Sigmoid colon (tissue), 7 donors: ENCODE data around the gene GNAI3. TPM values are rescaled to one million over a fixed set of nuclear protein-coding genes. Genes with fewer than 3 reads are reported as not detected.

Experiments used
- DNase-seq: peaks from one replicate; pipeline ENCODE4 v3.0.0-alpha.2; 2019
- H3K27ac ChIP-seq, 4 donors: fragments of 200-600 bp; sonication (generic); one replicate each; pipeline ENCODE4 v1.5.1; 2016 to 2019; ENCODE audit warnings: mild to moderate bottlenecking in 1 of 4
- H3K27me3 ChIP-seq, 3 donors: fragments of 200-600 bp; sonication (generic); one replicate each; pipeline ENCODE4 v1.5.1; 2019; ENCODE audit warnings: mild to moderate bottlenecking in 1 of 3
- H3K36me3 ChIP-seq, 4 donors: fragments of 200-600 bp; sonication (generic); one replicate each; pipeline ENCODE4 v1.5.1; 2016 to 2019
- H3K4me1 ChIP-seq, 4 donors: fragments of 200-600 bp; sonication (generic); one replicate each; pipeline ENCODE4 v1.5.1; 2017 to 2019
- H3K4me3 ChIP-seq, 4 donors: fragments of 200-600 bp; sonication (generic); one replicate each; pipeline ENCODE4 v1.5.1; 2017 to 2019; ENCODE audit warnings: mild to moderate bottlenecking in 2 of 4, moderate library complexity in 1 of 4
- H3K9me3 ChIP-seq, 4 donors: fragments of 200-600 bp in 3 of 4; sonication (generic) in 3 of 4; one replicate each; pipeline versions ENCODE4 v1.5.1 to v1.6.1; 2013 to 2019
- EP300 ChIP-seq, 4 donors: sonication (generic); formaldehyde crosslinking; IDR thresholded peaks; one replicate each; pipeline ENCODE4 v1.6.1; 2017; ENCODE audit warnings: antibody characterized with exemption in 4 of 4
- POLR2A ChIP-seq, 2 donors: fragments of 450-650 bp; IDR thresholded peaks; one replicate each; pipeline ENCODE4 v1.6.1; 2016; ENCODE audit warnings: antibody characterized with exemption in 2 of 2, mild to moderate bottlenecking in 2 of 2, moderate library complexity in 2 of 2
- POLR2AphosphoS5 ChIP-seq, 4 donors: sonication (generic); formaldehyde crosslinking; IDR thresholded peaks; one replicate each; pipeline ENCODE4 v1.6.1; 2017; ENCODE audit warnings: antibody characterized with exemption in 4 of 4
- WGBS, 2 donors: extraction: QIAGEN DNeasy Blood & Tissue Kit; methylation state at CpG; one replicate each; pipeline ENCODE4 v1.1.7; 2013; 5-methylcytosine and 5-hydroxymethylcytosine counted together
- intact Hi-C: fragments of 100-400 bp; cut with DNase I; formaldehyde crosslinking; loops from one replicate; pipeline ENCODE4 v1.15.1; 2023
- polyA plus RNA-seq, 3 donors: library from polyadenylated mRNA; stranded (reverse); fragments of 200-250 nt; gene quantifications; one replicate each; pipeline ENCODE4 v1.2.3, GENCODE V29; 2013
- total RNA-seq, 4 donors: library from RNA; depleted of rRNA; stranded (reverse); fragments of >200 nt; gene quantifications; one replicate each; pipeline ENCODE4 v1.1.0, GENCODE V29; 2016
- TF ChIP-seq, protein P1 (sequence below), 4 experiments: fragments of 450-650 bp in 3 of 4; fragments of 200-600 bp in 1 of 4; IDR thresholded peaks; one replicate each; pipeline ENCODE4 v1.5.1; 2016 to 2019; ENCODE audit warnings: antibody characterized with exemption in 4 of 4, mild to moderate bottlenecking in 3 of 4, moderate library complexity in 2 of 4
- donor health status: healthy with polysubstance abuse.
- donor health status: Bipolar disorder and iron deficiency.
- donor health status: healthy.

The GNAI3 gene
- total and polyA plus RNA-seq, 7 donors, result 4.2 to 6.4 (median 5.7) TPM

DNA sequence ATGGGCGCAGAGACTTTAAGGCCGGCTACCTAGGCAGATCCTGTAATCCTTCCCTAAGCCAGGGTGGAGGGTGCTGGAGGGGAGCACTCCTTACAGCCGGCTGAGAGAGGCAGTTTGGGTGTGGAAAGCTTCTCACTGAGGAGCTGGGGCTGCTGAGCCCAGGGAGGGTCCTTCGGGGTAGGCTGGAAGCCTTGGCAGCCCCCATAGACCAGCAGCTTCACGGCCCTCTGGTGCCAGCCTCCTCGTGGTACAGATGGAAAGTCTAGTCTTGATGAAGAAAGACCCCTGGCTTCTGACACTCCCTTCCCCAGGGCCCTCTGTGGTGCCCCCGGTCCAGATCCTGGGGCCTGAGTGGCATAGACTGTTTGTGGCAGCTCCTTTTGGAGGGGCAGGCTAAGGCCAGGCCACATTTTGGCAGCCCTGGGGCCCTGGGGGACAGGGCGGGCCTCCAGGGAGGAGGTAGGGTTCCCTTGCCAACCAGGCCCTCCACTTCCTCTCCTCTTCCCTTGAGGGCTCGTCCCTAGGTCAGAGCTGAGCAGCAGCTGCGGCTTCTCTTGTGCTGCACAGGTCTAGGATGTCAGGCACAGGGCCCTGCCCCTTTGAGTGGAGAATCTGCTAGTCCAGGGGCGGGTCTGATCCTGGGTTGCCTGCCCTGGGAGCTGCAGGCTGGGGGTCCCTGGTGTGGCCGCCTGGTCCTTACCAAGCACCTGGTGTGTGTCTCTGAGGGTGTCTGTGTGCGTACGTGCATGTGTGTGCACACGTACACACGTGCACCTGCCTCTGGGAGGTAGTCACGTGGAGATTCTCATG is 76.0 kb downstream of the GNAI3 start:
- H3K9me3 ChIP-seq, result no peaks in the 10 kb centered on the region
- 62 to 85% methylated on average over 17 of the region's 17 CpGs for WGBS, 2 donors
- no peaks in the 10 kb centered on the region for H3K27me3 ChIP-seq
- H3K4me1 ChIP-seq, result peaks cover 0 to 47% (median 37%) of the 10 kb centered on the region in 4 donors
- H3K27ac ChIP-seq, result peak overlapping the region; percentile 0 to 38 (median 29)
- H3K4me3 ChIP-seq, result no peak overlapping the region
- no peak for DNase-seq
- H3K36me3 ChIP-seq, result peaks cover 11 to 33% (median 23%) of the 10 kb centered on the region in 4 donors
- intact Hi-C loops, result no loop called here
- TF ChIP-seq POLR2A (IDR thresholded peaks at IDR 0.05) (no peak), EP300 (IDR thresholded peaks at IDR 0.05) (no peak), POLR2AphosphoS5 (IDR thresholded peaks at IDR 0.05) (no peak)
- TF ChIP-seq, protein P1, sequence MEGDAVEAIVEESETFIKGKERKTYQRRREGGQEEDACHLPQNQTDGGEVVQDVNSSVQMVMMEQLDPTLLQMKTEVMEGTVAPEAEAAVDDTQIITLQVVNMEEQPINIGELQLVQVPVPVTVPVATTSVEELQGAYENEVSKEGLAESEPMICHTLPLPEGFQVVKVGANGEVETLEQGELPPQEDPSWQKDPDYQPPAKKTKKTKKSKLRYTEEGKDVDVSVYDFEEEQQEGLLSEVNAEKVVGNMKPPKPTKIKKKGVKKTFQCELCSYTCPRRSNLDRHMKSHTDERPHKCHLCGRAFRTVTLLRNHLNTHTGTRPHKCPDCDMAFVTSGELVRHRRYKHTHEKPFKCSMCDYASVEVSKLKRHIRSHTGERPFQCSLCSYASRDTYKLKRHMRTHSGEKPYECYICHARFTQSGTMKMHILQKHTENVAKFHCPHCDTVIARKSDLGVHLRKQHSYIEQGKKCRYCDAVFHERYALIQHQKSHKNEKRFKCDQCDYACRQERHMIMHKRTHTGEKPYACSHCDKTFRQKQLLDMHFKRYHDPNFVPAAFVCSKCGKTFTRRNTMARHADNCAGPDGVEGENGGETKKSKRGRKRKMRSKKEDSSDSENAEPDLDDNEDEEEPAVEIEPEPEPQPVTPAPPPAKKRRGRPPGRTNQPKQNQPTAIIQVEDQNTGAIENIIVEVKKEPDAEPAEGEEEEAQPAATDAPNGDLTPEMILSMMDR (IDR thresholded peaks at IDR 0.05), result no peak

DNA sequence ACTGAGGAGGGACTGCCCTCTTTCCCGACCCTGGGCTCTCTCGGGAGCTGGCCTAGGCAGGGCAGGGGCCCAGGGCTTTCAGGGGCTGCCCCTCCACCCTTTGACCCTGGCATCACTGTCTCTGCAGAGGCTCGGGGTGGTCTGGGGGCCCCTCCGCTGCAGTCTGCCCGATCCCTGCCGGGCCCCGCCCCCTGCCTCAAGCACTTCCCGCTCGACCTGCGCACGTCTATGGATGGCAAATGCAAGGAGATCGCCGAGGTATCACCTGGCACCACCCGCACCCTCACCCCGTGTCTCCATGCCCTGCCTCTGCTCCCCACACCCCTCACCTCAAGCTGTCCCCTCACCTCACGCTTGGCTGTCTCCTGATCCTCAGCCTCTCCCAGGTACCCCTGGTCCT is 76.8 kb downstream of the GNAI3 start:
- peak overlapping the region in 2 of 4 donors; percentile 20 to 32 for H3K27ac ChIP-seq
- intact Hi-C loops, result no loop called here
- TF ChIP-seq POLR2AphosphoS5 (IDR thresholded peaks at IDR 0.05) (no peak), EP300 (IDR thresholded peaks at IDR 0.05) (no peak), POLR2A (IDR thresholded peaks at IDR 0.05) (no peak)
- TF ChIP-seq, protein P1 (IDR thresholded peaks at IDR 0.05), result no peak

DNA sequence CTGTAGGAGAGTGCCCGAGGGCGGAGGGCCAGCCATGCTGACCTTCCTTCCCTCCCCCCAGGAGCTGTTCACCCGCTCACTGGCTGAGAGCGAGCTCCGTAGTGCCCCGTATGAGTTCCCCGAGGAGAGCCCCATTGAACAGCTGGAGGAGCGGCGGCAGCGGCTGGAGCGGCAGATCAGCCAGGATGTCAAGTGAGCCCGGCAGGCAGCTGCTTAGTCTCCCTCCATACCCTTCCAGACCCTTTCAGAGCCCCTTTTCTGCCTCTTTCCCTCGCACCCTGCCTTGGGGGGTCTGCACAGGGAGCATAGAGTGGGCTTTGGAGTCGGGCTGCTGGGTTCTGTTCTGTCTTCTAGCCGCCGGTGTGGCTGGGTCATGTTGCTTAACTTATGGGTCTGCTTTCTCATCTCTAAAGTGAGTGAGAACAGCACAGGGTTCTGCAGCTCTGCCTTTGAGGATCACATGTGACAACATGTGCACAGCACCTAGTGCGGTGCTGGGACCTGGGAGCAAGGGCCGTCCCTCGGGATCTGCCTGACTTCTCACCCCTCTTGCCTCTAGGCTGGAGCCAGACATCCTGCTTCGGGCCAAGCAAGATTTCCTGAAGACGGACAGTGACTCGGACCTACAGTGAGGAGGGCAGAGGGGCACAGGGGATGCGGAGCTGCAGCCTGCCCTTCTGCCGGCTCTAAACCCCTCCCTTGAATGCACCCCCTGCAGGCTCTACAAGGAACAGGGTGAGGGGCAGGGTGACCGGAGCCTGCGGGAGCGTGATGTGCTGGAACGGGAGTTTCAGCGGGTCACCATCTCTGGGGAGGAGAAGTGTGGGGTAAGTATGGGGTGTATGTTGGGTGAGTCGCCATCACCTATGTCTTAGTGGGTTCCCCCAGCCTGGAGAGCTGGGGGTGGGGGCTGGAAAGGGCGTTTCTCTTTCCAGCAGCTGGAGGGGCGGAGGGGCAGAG is 77.5 kb downstream of the GNAI3 start:
- TF ChIP-seq EP300 (IDR thresholded peaks at IDR 0.05), result no peak
- TF ChIP-seq POLR2AphosphoS5 (IDR thresholded peaks at IDR 0.05), result no peak
- no peak for TF ChIP-seq POLR2A (IDR thresholded peaks at IDR 0.05)
- TF ChIP-seq, protein P1 (IDR thresholded peaks at IDR 0.05), result no peak
- no peaks in the 10 kb centered on the region for H3K9me3 ChIP-seq
- H3K27me3 ChIP-seq, result no peaks in the 10 kb centered on the region
- 87% methylated on average over 32 of the region's 32 CpGs for WGBS, 2 donors
- no peak for DNase-seq
- H3K4me3 ChIP-seq, result no peak overlapping the region
- peaks cover 0 to 36% (median 27%) of the 10 kb centered on the region in 4 donors for H3K4me1 ChIP-seq
- H3K27ac ChIP-seq, result peak overlapping the region in 2 of 4 donors; percentile 20 to 32
- peaks cover 13 to 43% (median 28%) of the 10 kb centered on the region in 4 donors for H3K36me3 ChIP-seq
- intact Hi-C loops, result no loop called here

More for the DNA sequence above, 76.8 kb downstream of the GNAI3 start:
- 90 to 91% methylated on average over 16 of the region's 16 CpGs for WGBS, 2 donors
- DNase-seq, result no peak
- peaks cover 13 to 40% (median 28%) of the 10 kb centered on the region in 4 donors for H3K36me3 ChIP-seq
- no peaks in the 10 kb centered on the region for H3K27me3 ChIP-seq
- no peak overlapping the region for H3K4me3 ChIP-seq
- no peaks in the 10 kb centered on the region for H3K9me3 ChIP-seq
- peaks cover 0 to 39% (median 29%) of the 10 kb centered on the region in 4 donors for H3K4me1 ChIP-seq

DNA sequence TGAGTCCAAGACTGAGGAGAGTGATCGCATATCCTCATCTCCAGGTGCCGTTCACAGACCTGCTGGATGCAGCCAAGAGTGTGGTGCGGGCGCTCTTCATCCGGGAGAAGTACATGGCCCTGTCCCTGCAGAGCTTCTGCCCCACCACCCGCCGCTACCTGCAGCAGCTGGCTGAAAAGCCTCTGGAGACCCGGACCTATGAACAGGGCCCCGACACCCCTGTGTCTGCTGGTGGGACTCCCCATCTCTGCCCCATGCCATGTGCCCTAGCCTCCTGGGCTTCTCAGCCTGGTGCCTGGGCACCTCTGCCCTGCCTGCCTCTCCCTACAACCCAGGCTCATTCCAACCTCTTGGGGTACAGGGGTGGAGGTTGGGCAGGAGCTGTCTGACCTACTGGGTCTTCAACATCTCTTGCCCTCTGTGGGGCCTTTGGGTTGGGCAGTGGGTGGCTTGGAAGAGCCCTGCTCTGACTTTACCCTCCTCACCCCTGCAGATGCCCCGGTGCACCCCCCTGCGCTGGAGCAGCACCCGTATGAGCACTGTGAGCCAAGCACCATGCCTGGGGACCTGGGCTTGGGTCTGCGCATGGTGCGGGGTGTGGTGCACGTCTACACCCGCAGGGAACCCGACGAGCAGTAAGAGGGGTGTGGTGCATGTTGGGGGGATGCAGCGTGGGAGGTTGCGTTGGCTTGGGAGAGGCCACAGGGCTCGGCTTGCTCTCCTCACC is 78.4 kb downstream of the GNAI3 start:
- H3K36me3 ChIP-seq, result peaks cover 13 to 50% (median 31%) of the 10 kb centered on the region in 4 donors
- intact Hi-C loops, result no loop called here

More for the DNA sequence above, 78.4 kb downstream of the GNAI3 start:
- no peaks in the 10 kb centered on the region for H3K27me3 ChIP-seq
- H3K9me3 ChIP-seq, result no peaks in the 10 kb centered on the region
- H3K4me3 ChIP-seq, result no peak overlapping the region
- no peak overlapping the region for H3K27ac ChIP-seq
- H3K4me1 ChIP-seq, result peaks cover 0 to 27% (median 19%) of the 10 kb centered on the region in 4 donors
- 92 to 96% methylated on average over 21 of the region's 21 CpGs for WGBS, 2 donors
- DNase-seq, result no peak
- TF ChIP-seq POLR2AphosphoS5 (IDR thresholded peaks at IDR 0.05), result no peak
- TF ChIP-seq, protein P1 (IDR thresholded peaks at IDR 0.05), result no peak
- TF ChIP-seq EP300 (IDR thresholded peaks at IDR 0.05), result no peak
- no peak for TF ChIP-seq POLR2A (IDR thresholded peaks at IDR 0.05)
